ENCODE data around the gene MSANTD4. TPM values are rescaled to one million over a fixed set of nuclear protein-coding genes. Genes with fewer than 3 reads are reported as not detected.
"Not testable (repeated sequence)": the region's sequence is repeated elsewhere in the genome, so short reads cannot be mapped to it uniquely, and the experiment has no call there.

Gene MSANTD4
- total RNA-seq, 1 donor from 2014 or later = 18.3 TPM

DNA sequence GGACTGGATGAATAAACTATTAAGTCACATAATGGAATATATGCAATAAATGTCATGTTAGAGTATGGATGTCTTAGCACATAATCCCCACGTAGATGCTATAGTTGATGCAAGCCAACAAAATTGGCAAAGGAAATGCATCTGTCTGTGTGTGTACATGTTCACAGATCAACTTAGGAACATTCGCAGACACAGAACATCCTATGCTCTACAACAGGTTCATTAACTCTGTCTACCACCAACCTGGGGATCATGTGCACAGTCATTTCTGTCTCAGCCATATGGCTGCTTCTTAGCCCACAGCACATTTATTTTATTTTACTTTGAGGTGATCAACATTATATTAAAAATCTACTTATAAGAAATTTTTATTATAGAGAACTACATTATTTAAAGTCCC, 4.9 kb downstream of the MSANTD4 start:
- DNase-seq = no peak
- ATAC-seq (ENCODE audit: poor library complexity) = no peak
- intact Hi-C loops (cut with DNase I) = no loop called here

DNA sequence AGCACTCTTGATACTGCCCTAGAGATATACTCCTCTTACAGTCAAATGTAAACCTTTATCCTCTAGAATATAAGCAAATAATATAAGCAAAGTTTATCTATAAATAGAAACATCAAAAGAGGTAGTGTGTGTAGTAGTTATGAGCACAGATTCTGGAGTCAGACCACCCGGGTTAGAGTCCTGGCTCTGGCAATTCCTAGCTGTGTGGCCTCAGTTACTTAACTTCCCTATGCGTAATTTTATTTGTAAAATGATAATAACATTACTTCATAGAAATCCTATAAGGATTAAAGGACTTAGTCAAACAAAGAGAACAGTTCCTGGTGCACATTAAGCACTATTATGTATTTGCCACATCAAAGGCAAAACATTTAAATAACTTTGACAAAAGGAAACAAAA, 7.0 kb downstream of the MSANTD4 start:
- DNase-seq (no peak), ATAC-seq (ENCODE audit: poor library complexity) (no peak)
- intact Hi-C loops (cut with DNase I) = no loop called here

DNA sequence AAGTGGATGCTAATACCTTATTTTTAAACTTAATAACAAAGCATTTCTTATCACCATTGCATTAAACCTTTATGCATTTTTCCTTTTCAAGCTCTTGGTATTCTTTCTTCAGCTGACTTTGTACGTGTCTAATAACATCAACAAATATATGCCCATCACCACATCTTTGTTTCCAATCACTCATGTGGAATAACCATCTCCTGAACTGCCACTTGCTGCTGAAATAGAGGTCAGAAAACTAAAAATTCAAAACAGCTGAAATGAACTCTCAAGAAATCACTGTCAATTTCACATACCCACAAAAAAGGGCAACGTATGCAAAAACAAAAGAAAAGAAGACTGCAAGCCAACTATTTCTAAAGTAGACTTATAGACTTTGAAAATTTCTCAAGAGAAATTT, 7.4 kb downstream of the MSANTD4 start:
- ATAC-seq (ENCODE audit: poor library complexity) = no peak
- intact Hi-C loops (cut with DNase I) = no loop called here
- no peak for DNase-seq

DNA sequence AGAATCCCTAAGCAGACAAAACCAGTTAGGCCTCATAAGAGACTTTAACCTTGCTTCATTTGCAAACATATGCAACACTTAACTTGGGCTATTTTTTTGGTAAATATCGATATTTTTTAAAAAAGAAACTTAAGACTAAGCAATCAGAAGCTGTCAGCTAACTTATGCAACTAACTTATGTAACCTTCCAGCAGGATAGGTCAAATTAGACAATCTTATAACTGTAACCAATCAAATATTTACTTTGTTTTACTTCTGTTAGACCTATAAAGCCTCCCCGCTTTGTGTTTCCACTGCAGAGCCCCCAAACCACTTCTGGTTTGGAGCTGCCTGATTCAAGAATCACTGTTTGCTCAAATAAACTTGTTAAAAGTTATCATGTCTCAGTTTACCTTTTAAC, 8.0 kb downstream of the MSANTD4 start:
- ATAC-seq (ENCODE audit: poor library complexity) = no peak
- intact Hi-C loops (cut with DNase I) = no loop called here
- DNase-seq = no peak

DNA sequence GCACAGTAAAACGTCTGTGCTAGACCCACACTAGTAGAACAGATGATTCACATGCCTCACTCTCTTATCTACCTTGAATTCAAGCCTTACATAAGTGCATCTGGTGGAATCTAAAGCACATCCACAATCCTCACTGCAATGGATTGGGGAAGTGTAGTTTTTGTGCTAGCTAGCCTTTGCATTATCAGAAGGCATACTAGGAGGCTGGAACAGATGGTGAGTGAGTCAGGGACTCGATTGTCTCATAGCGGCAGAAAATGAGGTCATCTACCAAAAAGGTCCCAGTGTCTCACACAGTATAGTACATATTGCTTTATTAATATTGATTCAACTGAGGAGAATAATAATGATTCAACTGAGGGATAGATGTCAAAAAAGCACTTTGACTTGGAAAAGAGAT, 9.3 kb downstream of the MSANTD4 start:
- no peak for DNase-seq
- ATAC-seq (ENCODE audit: poor library complexity) = peak; percentile 67
- intact Hi-C loops (cut with DNase I) = no loop called here

DNA sequence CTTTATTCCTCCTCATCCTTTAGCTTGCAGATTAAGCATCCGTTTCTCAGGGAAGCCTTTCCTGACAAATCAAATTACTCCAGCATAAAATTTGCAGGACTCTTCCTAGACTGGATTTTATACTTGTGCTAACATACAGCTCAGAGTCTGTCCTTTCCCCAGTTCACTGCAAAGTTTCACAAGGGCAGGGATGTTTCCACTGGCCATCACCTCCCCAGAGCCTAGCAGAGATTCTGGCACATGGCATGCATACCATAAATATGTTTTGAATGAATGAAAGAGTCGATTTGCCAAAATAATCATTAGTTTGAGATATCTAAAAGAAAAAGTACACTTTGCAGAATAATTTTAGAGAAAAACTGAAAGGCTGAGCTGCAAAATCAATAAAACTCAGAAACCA, 10.6 kb downstream of the MSANTD4 start:
- no peak for ATAC-seq (ENCODE audit: poor library complexity)
- no peak for DNase-seq
- intact Hi-C loops (cut with DNase I) = no loop called here

DNA sequence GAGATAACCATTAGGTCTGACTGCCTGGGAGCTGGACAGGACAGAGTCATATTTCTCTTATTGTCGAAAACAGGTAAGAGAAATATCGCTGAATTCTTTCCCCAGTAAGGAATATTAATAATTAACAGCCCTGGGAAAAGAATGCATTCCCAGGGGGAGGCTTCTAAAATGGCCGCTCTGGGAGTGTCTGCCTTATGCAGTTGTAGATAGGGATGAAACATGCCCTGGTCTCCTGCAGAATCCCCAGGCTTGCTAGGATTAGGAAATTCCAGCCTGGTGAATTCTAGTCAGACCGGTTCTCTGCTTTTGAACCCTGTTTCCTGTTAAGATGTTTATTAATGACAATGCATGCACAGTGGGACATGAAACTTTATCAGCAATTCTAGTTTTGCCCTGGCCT, 18.9 kb downstream of the MSANTD4 start:
- DNase-seq; ATAC-seq (ENCODE audit: poor library complexity); intact Hi-C loops (cut with DNase I): not testable (repeated sequence)

DNA sequence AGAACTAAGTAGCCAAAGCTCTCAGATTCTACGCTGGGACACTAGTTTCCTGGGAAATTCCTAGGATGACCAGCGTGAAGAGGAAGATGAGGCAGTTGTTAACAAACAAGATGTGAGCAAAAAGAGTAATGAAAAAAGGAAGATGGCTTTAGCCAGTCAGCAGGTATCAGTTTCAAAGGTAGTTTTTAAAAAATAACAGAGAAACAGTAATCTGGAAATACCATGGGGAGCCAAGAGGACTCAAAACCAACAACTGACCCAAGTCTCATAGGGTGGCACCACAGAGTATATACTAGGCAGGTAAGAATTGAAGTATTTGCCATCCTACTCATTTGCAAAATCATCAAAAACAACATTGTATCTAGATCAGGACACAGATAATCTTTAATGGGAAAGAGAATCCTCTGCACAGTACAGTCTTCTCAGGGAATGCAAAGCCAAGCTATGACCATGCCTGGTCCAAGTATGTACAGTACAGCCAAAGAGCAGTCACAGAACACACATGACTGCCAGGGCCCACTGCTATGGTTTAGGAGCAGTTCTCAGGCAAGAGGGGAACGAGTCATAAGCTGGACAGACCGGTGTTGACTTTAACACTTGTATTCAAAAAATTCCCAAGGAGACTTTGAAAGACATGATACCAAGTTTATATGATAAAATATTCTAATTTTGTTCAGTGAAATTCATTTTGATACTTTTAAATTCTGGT, 20.6 kb downstream of the MSANTD4 start:
- no peak for DNase-seq
- intact Hi-C loops (cut with DNase I) = no loop called here
- no peak for ATAC-seq (ENCODE audit: poor library complexity)

DNA sequence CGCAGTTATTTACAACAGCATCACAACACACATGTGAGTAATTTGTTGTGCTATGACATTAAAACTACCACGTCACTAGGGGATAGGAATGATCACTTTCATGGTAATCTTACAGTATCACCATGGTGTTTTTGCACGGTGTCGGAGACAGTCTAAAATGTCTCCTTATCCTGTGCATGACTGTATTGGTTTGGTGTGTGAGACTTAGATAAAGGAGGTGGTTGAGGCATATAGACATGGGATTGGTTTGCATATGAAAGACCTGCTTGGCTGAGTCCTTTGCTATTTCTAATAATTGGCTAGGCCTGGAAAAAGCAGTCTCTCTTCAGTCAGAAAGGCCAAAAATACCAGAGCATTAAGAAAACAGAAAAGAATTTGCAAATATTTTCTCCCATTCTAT, 30.2 kb downstream of the MSANTD4 start:
- no peak for DNase-seq
- ATAC-seq (ENCODE audit: poor library complexity) = no peak
- intact Hi-C loops (cut with DNase I) = no loop called here

DNA sequence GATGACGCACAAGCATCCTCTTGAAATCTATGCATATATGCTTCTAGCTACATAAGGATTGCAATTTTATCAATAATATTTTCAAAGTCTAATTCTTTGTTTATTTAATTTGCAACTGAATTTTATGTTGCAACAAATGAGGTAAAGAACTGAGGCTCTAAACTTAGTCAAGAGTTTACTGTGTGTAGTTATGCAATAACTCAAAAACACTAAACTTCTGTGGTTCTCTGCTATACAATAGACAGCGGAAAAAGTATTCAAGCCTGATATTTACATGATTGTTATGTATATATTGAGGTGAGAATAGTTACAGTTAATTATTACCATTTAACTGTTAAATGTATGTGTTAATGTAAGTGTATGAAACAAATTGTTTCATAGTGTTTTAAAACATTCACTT, 32.9 kb downstream of the MSANTD4 start:
- intact Hi-C loops (cut with DNase I) = no loop called here
- ATAC-seq (ENCODE audit: poor library complexity) = no peak
- DNase-seq = no peak

DNA sequence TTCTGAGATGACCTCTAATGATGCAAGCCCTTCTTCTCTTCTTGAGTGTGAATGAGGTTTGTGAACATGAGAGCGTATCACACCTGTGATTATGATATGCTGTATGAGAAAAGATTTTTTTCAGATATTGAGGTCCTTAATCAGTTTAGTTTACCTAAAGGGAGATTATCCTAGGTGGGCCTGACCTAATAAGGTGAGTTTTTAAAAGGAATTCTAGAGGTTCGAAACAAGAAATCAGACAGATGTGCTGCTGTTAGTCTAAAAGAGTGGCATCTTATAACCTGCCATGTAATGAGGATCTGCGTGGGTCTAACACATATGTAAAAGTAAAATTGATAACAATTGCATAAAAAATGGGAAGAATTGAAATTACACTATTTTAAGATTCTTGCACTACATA, 33.8 kb downstream of the MSANTD4 start:
- ATAC-seq (ENCODE audit: poor library complexity) (no peak), DNase-seq (no peak)
- intact Hi-C loops (cut with DNase I) = no loop called here

DNA sequence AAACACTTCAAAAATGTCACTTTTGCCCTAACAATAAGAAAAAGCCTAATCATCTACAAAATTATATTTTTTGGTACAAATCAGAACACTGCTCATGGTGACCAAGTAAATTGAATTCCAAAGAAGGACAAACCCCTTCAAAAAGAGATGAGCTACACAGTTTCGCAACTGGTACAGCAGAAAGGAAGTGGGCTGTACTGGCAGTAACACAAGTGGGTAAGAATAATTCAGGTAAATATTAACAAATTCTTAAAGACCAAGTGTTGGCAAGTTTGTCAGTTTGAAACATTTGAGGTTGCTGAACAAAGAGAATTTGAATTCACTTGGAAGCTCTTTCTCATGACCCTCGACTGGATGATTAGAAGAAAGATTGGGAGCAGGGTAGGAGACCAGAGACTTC, 35.5 kb downstream of the MSANTD4 start:
- ATAC-seq (ENCODE audit: poor library complexity) (no peak), DNase-seq (no peak)
- intact Hi-C loops (cut with DNase I) = no loop called here

DNA sequence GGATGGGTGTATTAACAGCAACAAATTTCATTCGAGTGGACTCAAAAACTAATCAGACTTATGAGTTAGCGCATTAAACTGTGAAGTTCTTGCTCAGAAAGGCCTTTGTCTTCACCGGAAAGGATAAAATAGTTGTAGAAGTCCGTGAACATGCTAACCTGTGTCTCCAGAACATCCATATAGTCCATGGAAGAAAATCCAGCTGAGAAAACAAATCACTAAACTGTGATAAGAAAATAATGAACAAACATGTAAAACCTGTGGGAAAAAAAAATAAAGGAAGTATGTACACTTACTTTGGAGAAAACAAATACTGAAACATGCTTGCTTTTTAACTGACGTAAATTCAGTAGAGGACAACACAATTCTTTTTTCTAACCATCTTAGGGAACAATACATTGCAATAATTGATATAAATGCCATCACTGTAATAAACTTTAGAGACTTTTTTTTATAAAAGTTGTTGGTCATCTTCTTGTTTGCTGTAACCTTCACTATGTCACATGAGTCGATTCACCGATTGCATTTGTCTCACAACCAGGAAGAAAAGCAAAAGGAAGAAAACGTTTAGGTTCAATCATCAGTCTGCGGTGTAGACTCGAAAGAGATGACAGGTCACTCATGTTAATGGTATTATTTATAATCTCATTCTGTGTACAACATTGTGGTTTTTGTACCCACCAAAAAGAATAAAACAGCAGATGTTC, 41.9 kb downstream of the MSANTD4 start:
- intact Hi-C loops (cut with DNase I) = no loop called here
- no peak for ATAC-seq (ENCODE audit: poor library complexity)
- DNase-seq = no peak

DNA sequence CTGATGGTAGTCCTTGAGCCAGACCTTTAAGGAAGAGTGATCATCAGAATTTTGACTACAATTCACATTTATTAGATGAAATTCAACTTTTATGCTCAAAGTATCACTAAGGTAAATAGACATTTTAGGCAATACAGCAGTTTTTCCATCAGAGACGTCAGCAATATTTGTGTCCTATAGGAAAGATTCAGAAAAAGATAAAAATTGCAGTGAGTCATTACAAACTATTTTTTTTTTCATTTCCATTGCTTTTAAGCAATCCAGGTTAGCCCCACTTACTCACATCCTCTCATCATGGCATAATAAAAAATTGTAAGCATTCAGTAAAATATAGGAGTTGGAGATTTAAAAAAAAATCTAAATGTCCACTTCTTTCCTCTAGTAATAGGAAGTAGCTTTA, 46.9 kb downstream of the MSANTD4 start:
- intact Hi-C loops (cut with DNase I) = no loop called here
- no peak for DNase-seq
- ATAC-seq (ENCODE audit: poor library complexity) = no peak

DNA sequence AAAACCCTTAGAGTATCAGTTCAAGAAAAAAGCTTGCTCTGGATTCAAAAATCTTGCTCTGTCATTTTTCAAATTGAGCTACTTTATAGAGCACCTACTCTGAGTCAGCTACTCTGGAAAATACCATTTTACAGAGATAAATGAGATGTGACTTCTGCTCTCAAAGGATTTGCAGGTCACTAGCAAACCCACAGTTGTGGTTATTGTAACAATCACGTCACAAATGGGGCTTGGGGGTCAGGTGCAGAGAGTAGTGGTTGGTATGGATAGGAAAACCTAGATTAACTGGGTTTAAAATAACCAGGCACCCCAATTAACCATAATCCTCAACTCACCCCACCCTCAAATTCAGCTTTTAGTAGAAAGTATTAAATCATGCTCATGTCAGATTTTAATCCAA, 52.3 kb downstream of the MSANTD4 start:
- intact Hi-C loops (cut with DNase I) = no loop called here
- no peak for DNase-seq
- no peak for ATAC-seq (ENCODE audit: poor library complexity)

DNA sequence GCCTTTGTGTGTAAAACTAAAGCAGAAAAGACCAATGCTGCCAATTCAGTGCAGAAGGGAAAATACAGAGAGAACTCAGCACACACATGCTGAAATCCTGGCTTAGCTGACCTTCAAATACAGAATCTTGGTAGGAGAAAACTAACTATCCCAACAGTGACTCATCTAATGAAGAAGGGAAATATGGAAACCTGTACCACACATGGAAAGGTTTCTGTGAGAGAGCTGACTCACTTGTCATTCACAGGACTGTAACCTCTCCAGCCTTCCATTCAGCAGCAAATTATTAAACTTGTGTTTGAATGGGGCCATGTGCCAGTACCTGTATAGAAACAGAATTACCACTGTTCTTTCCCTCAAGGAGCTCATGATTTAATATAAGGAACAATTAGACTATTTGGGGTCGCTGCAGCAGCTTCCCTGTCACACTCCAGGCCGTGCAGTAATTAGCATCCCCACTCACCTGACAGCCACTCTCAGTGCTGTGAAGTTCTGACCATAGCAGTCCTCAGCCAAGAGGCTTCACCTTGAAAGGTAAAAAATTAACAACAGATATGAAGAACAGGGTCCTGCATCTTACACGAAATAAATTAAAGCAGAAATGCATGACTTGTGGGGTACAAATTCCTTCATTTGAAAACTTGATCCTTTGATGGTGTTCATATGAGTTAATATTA, 53.9 kb downstream of the MSANTD4 start:
- no peak for DNase-seq
- intact Hi-C loops (cut with DNase I) = no loop called here
- ATAC-seq (ENCODE audit: poor library complexity) = no peak

DNA sequence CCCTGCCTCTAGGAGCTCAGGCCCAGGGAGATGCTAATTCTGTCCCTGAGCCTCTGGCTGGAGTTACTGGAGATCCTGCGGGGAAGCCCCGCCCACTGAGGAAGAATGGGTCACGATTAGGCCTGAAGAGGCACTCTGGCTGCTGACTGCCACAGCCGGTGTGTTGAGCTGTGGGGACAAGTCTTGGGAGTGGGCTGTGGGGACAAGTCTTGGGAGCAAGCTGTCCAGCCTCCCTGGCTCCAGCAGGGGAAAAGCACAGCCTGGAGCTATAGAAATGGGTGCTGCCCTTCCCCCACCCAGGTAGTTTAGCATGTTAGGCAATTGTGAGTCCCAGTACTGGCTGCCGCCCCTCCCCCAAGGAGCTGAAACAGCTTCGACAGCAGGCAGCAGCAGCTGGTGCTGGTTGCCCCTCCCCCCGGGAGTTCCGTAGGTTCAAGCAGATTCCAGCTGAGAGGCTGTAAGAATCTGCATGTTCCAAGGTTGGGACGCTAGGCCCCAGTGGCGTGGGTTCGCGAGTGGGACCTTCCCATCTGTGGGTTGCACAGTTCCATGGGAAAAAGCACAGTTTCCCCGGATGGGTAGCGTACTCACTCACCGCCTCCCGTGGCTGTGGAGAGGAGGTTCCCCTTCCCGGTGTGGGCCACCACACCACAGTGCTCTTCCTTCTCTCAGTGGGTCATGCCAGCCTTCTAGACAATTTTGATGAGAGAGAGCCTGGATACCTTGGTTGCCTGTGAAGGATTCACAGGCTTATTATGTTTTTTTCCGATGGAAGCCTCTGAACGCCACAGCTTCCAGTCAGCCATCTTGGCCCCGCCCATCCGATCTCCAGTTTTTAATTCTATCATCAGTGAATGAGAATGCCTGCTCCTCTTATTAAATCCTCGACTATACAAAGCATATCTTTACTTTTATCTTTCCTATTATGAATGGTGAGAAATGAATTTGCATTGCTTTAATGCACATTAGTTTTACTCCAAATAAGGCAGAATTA, 61.5 kb downstream of the MSANTD4 start:
- intact Hi-C loops (cut with DNase I) = no loop called here
- ATAC-seq (ENCODE audit: poor library complexity) (no peak), DNase-seq (no peak)
